ENCODE results near the gene MRRF.

MRRF gene

DNA sequence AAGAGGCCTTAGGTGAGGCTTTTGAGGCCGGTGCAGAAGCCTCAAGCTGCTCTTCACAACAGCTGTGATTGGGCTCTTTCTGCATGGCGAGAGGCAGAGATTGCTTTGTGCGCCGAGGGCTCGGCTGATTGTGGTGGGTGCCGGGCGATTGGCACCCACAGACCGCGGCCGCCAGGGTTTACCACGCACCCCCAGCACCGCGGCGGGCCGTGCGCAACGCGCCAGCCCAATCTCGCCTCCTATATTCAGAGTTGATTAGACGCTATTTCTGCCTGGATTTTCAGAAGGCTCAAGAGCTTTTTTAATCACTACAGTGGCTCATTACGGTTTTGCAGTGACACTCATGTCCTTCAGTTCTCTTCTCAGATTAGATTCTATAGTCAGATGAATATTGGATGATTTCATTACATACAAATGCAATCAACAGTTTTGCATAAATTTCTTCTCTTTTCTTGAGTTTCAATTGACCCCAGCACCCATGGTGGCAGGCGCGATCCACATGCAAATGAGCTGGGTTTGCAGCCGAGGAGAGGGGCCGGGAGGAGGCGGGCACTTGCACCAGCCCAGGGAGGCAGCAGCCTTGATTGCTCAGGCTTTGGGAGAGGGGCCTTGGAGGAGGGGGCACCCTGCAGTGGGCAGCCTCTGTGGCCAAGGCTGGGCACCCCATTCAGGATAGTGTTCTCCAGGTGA, 72.3 kb downstream of the MRRF start:
- TF ChIP-seq, protein P1, sequence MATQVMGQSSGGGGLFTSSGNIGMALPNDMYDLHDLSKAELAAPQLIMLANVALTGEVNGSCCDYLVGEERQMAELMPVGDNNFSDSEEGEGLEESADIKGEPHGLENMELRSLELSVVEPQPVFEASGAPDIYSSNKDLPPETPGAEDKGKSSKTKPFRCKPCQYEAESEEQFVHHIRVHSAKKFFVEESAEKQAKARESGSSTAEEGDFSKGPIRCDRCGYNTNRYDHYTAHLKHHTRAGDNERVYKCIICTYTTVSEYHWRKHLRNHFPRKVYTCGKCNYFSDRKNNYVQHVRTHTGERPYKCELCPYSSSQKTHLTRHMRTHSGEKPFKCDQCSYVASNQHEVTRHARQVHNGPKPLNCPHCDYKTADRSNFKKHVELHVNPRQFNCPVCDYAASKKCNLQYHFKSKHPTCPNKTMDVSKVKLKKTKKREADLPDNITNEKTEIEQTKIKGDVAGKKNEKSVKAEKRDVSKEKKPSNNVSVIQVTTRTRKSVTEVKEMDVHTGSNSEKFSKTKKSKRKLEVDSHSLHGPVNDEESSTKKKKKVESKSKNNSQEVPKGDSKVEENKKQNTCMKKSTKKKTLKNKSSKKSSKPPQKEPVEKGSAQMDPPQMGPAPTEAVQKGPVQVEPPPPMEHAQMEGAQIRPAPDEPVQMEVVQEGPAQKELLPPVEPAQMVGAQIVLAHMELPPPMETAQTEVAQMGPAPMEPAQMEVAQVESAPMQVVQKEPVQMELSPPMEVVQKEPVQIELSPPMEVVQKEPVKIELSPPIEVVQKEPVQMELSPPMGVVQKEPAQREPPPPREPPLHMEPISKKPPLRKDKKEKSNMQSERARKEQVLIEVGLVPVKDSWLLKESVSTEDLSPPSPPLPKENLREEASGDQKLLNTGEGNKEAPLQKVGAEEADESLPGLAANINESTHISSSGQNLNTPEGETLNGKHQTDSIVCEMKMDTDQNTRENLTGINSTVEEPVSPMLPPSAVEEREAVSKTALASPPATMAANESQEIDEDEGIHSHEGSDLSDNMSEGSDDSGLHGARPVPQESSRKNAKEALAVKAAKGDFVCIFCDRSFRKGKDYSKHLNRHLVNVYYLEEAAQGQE (IDR thresholded peaks at IDR 0.05; ENCODE audit: insufficient read depth in 1 of 2, low read depth in 2 of 2, low read length in 2 of 2), result no peak

DNA sequence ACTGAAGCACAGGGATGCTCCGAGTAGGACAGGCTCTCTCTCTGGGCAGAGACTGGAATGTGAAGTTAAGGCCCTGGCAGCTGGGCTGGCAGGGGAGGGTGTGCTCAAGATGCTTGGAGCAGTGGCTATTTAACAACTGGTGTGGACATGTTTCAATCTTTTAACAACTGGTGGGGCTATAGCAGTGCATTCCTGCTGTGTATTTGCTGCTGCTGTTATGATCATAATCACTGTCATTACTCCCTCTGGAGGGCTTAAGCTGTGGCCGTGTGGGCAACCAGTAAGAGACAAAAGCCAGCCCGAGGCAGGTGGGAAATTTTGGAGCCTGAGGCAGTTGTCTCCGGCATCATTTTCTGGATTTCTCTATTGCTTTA, 72.9 kb downstream of the MRRF start:
- TF ChIP-seq SIN3A (IDR thresholded peaks at IDR 0.05; ENCODE audit: borderline replicate concordance, insufficient read depth, low read length) (no peak), TAF1 (IDR thresholded peaks at IDR 0.05; ENCODE audit: borderline replicate concordance, insufficient read depth, low read length) (no peak), FOXP2 (optimal IDR thresholded peaks at IDR 0.05; ENCODE audit: borderline replicate concordance, extremely low read depth, extremely low read length, insufficient read depth) (no peak), POLR2AphosphoS5 (IDR thresholded peaks at IDR 0.05; ENCODE audit: low read depth, low read length) (no peak)
- TF ChIP-seq, protein P1 (IDR thresholded peaks at IDR 0.05; ENCODE audit: insufficient read depth in 1 of 2, low read depth in 2 of 2, low read length in 2 of 2), result no peak

DNA sequence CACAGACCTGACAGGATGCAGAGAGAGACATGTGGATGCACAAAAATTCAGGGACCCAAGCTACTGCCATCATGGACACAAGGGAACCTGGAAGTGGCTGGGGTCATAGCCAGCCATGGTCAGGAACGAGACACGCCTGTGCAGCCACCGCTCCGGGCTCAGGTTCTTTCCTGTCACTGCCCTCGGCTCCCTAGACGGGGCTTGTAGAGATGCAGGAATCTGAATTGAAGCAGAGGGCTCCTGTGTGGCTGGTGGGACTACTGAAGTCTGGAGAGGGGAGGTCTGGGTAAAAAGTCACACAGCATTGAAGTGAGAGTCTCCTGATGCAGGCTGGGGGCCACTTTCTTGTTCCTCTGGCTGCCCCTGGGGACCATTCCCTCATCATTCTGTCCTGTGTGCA, 73.9 kb downstream of the MRRF start:
- TF ChIP-seq, protein P1 (IDR thresholded peaks at IDR 0.05; ENCODE audit: insufficient read depth in 1 of 2, low read depth in 2 of 2, low read length in 2 of 2), result no peak
- TF ChIP-seq FOXP2 (optimal IDR thresholded peaks at IDR 0.05; ENCODE audit: borderline replicate concordance, extremely low read depth, extremely low read length, insufficient read depth), result no peak
- no peak for TF ChIP-seq SIN3A (IDR thresholded peaks at IDR 0.05; ENCODE audit: borderline replicate concordance, insufficient read depth, low read length)
- no peak for TF ChIP-seq POLR2AphosphoS5 (IDR thresholded peaks at IDR 0.05; ENCODE audit: low read depth, low read length)
- TF ChIP-seq TAF1 (IDR thresholded peaks at IDR 0.05; ENCODE audit: borderline replicate concordance, insufficient read depth, low read length), result no peak

DNA sequence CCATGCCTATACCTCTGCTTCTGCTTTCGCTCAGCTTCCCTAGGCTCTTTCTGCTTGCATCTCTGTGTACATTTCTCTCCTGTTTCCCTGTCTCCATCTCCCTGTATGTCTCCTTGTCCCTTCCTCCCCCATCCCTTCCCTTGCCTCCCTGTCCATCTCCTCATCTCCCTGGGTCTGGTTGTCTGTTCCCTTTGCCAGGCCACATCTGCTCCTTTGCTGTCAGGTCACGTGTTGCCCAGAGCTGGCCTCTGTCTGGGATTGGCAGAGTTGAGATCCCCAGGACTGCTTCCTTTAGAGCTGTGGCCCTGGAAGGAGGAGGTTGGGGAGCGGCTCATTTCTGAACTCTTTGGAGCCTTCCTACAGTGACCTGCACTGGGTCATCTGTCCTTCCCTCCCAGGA, 74.3 kb downstream of the MRRF start:
- TF ChIP-seq SIN3A (IDR thresholded peaks at IDR 0.05; ENCODE audit: borderline replicate concordance, insufficient read depth, low read length) (no peak), FOXP2 (optimal IDR thresholded peaks at IDR 0.05; ENCODE audit: borderline replicate concordance, extremely low read depth, extremely low read length, insufficient read depth) (no peak), TAF1 (IDR thresholded peaks at IDR 0.05; ENCODE audit: borderline replicate concordance, insufficient read depth, low read length) (no peak), POLR2AphosphoS5 (IDR thresholded peaks at IDR 0.05; ENCODE audit: low read depth, low read length) (no peak)
- TF ChIP-seq, protein P1 (IDR thresholded peaks at IDR 0.05; ENCODE audit: insufficient read depth in 1 of 2, low read depth in 2 of 2, low read length in 2 of 2), result no peak

DNA sequence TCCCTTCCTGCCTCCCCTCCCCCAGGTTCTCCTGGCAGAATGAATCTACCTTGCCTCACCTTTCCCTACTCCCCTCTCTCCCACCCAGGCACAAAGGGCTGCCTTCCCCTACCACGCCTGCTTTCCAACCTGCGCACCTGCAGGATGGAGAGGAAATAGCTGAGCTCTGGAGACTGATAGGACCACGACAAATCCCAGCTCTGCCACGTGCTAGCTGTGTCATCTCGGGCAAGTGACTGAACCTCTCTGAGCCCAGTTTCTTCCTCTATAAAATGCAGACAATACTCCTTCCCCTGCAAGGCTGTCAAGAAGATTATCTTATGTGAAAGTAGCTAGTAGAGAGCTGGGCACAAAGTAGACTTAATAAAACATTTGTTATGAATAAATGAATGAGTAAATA, 74.9 kb downstream of the MRRF start:
- TF ChIP-seq, protein P1 (IDR thresholded peaks at IDR 0.05; ENCODE audit: insufficient read depth in 1 of 2, low read depth in 2 of 2, low read length in 2 of 2), result no peak
- TF ChIP-seq SIN3A (IDR thresholded peaks at IDR 0.05; ENCODE audit: borderline replicate concordance, insufficient read depth, low read length), result no peak
- TF ChIP-seq POLR2AphosphoS5 (IDR thresholded peaks at IDR 0.05; ENCODE audit: low read depth, low read length), result no peak
- no peak for TF ChIP-seq TAF1 (IDR thresholded peaks at IDR 0.05; ENCODE audit: borderline replicate concordance, insufficient read depth, low read length)
- no peak for TF ChIP-seq FOXP2 (optimal IDR thresholded peaks at IDR 0.05; ENCODE audit: borderline replicate concordance, extremely low read depth, extremely low read length, insufficient read depth)
